Suprapubic skin (tissue), 3 donors: ENCODE measurements around the gene EXO1.

ENCODE experiments used
- CTCF ChIP-seq, 2 donors: fragments of 200-600 bp in 1 of 2; fragments of 450-650 bp in 1 of 2; sonication (generic) in 1 of 2; IDR thresholded peaks; one replicate each; pipeline ENCODE4 v1.5.1; 2016 to 2019; ENCODE audit warnings: antibody characterized with exemption in 2 of 2, mild to moderate bottlenecking in 1 of 2, moderate library complexity in 1 of 2
- POLR2AphosphoS5 ChIP-seq, 3 donors: sonication (generic); formaldehyde crosslinking; IDR thresholded peaks; one replicate each; pipeline ENCODE4 v1.6.1; 2017; ENCODE audit warnings: antibody characterized with exemption in 3 of 3

- TF ChIP-seq CTCF (IDR thresholded peaks at IDR 0.05) = no peak
- TF ChIP-seq POLR2AphosphoS5 (IDR thresholded peaks at IDR 0.05) = no peak
Observed at GRCh38 chr1:241829468-241829867, 18.5 kb upstream of the EXO1 start.
